Measurements from ENCODE around the gene SALL3. TPM values are rescaled to one million over a fixed set of nuclear protein-coding genes. Genes with fewer than 3 reads are reported as not detected.
A peak's percentile ranks its signal among the peaks of the same experiment; 100 is the strongest.

The SALL3 gene
- total and polyA plus RNA-seq, 2 of the 13 experiments (the other 11 are each of a cell fraction or from before 2014, with no cell fraction given) = not detected

- Histone ChIP-seq H3K27ac (ENCODE audit: extremely low read length, insufficient read depth, low read length) (no peak overlapping the region), H3K79me2 (ENCODE audit: insufficient read depth, low read length) (no peaks in the 10 kb centered on the region), H3K4me3 (replicated peaks in 1 of 3; ENCODE audit: insufficient read depth in 1 of 3, low read depth in 2 of 3, low read length in 3 of 3) (no peak overlapping the region), H3K36me3 (replicated peaks in 1 of 2; ENCODE audit: control insufficient read depth in 1 of 2, insufficient read depth in 2 of 2, low read length in 2 of 2) (no peaks in the 10 kb centered on the region), H3K9ac (ENCODE audit: insufficient read depth, low read depth, low read length) (no peak overlapping the region), H4K20me1 (ENCODE audit: insufficient read depth, low read length) (no peaks in the 10 kb centered on the region), H2AFZ (ENCODE audit: low read length) (no peak overlapping the region), H3K9me3 (ENCODE audit: low read length) (no peaks in the 10 kb centered on the region), H3K4me1 (ENCODE audit: insufficient read depth, low read length) (no peaks in the 10 kb centered on the region), H3K27me3 (ENCODE audit: control insufficient read depth in 1 of 2, insufficient read depth in 2 of 2, low read length in 2 of 2) (peaks cover 0 to 27% of the 10 kb centered on the region in 2 experiments; a peak in 3 of 5 replicates), H3K4me2 (ENCODE audit: low read depth, low read length) (no peak overlapping the region)
- no peak for FAIRE-seq
- ChIA-PET CTCF (ENCODE audit: low intra/inter-chr PET ratio, low total read pairs) (no interaction called here), POLR2A (no interaction called here)
- in situ Hi-C loops (cut with HindIII; ENCODE audit: extremely low pct_ligation_motif_present, low pct_unique_long_range_greater_than_20kb) = loop anchor here (25.0 kb wide), 2 partner anchors 334 to 1084 kb away; no protein-coding TSS in a partner anchor
- 29% methylated on average over 10 of the region's 22 CpGs for WGBS (ENCODE audit: low lambda C conversion rate)
- no peak for DNase-seq (ENCODE audit: low spot score)
- intact Hi-C loops (cut with micrococcal nuclease; ENCODE audit: unreplicated experiment) = no loop called here
- no peak for TF ChIP-seq NFE2L2 (IDR thresholded peaks at IDR 0.05; ENCODE audit: low read length)
- no peak for TF ChIP-seq NCOA1 (CRISPR knock-in tag; IDR thresholded peaks at IDR 0.05)
- TF ChIP-seq SRSF9 (IDR thresholded peaks at IDR 0.05; ENCODE audit: borderline replicate concordance, insufficient read depth, low read depth, low read length, poor library complexity, severe bottlenecking) = no peak
- no peak for TF ChIP-seq RAD21 (CRISPR knock-in tag; IDR thresholded peaks at IDR 0.05)
- TF ChIP-seq POLR2AphosphoS5 (IDR thresholded peaks at IDR 0.05; ENCODE audit: low read depth, low read length) = no peak
- TF ChIP-seq THYN1 (CRISPR knock-in tag; IDR thresholded peaks at IDR 0.05; ENCODE audit: borderline replicate concordance, low read depth) = no peak
- TF ChIP-seq CENPBD1 (CRISPR knock-in tag; IDR thresholded peaks at IDR 0.05; ENCODE audit: borderline replicate concordance, low read depth) = no peak
- no peak for TF ChIP-seq ZNF672 (CRISPR knock-in tag; IDR thresholded peaks at IDR 0.05)
- TF ChIP-seq HINFP (CRISPR knock-in tag; IDR thresholded peaks at IDR 0.05; ENCODE audit: low read depth) = no peak
- TF ChIP-seq ATF3 (CRISPR knock-in tag; IDR thresholded peaks at IDR 0.05) = no peak
- TF ChIP-seq ATM (IDR thresholded peaks at IDR 0.05; ENCODE audit: borderline replicate concordance) = no peak
- TF ChIP-seq ZNF883 (CRISPR knock-in tag; IDR thresholded peaks at IDR 0.05; ENCODE audit: not compliant biosample characterization) = no peak
- no peak for TF ChIP-seq ZNF839 (CRISPR knock-in tag; IDR thresholded peaks at IDR 0.05; ENCODE audit: borderline replicate concordance)
- TF ChIP-seq ZNF207 (IDR thresholded peaks at IDR 0.05; ENCODE audit: borderline replicate concordance) = no peak
- TF ChIP-seq ZNF572 (CRISPR knock-in tag; IDR thresholded peaks at IDR 0.05) = no peak
- TF ChIP-seq ZBTB2 (CRISPR knock-in tag; IDR thresholded peaks at IDR 0.05; ENCODE audit: low read depth) = no peak
- BruUV-seq (replicated peaks) = no TSS peak
- peak; percentile 50; the same call in 2 of the 3 replicates for ATAC-seq
Measured at GRCh38 chr18:78995740-78996395, 16.2 kb downstream of the SALL3 start.
